Activated T-helper 17 cell treated with anti-CD3 and anti-CD28 coated beads, Interleukin-2, amount 50 U/mL, for 72 hours (primary cell): ENCODE data around the gene GRIK5. TPM values are rescaled to one million over a fixed set of nuclear protein-coding genes. Genes with fewer than 3 reads are reported as not detected.
"Not testable (repeated sequence)": the region's sequence is repeated elsewhere in the genome, so short reads cannot be mapped to it uniquely, and the experiment has no call there.

Source experiments
- ATAC-seq: fragments of 150-1000 bp; cut with Tn5 transposase; replicated peaks from 2 replicates; pipeline ENCODE4 v1.10.0; 2021; ENCODE audit warnings: mild to moderate bottlenecking, moderate library complexity
- H3K27ac Mint-ChIP-seq: one replicate; pipeline ENCODE4 v1.8.0; 2022; ENCODE audit warnings: mixed read lengths
- H3K27me3 Mint-ChIP-seq: one replicate; pipeline ENCODE4 v1.8.0; 2022; ENCODE audit warnings: mixed read lengths
- H3K36me3 Mint-ChIP-seq: one replicate; pipeline ENCODE4 v1.8.0; 2022; ENCODE audit warnings: low read depth, mild to moderate bottlenecking, mixed read lengths
- H3K4me1 Mint-ChIP-seq: one replicate; pipeline ENCODE4 v1.8.0; 2022; ENCODE audit warnings: mixed read lengths
- H3K4me3 Mint-ChIP-seq: one replicate; pipeline ENCODE4 v1.8.0; 2022; ENCODE audit warnings: mild to moderate bottlenecking, mixed read lengths
- H3K9me3 Mint-ChIP-seq: one replicate; pipeline ENCODE4 v1.8.0; 2022; ENCODE audit warnings: mixed read lengths
- total RNA-seq, 2 donors: library from RNA; stranded (reverse); gene quantifications; one replicate each; pipeline ENCODE4 v1.2.3, GENCODE V29; 2022

Gene GRIK5
- total RNA-seq, 2 donors from 2014 or later: 0.37 to 1.7 TPM

DNA sequence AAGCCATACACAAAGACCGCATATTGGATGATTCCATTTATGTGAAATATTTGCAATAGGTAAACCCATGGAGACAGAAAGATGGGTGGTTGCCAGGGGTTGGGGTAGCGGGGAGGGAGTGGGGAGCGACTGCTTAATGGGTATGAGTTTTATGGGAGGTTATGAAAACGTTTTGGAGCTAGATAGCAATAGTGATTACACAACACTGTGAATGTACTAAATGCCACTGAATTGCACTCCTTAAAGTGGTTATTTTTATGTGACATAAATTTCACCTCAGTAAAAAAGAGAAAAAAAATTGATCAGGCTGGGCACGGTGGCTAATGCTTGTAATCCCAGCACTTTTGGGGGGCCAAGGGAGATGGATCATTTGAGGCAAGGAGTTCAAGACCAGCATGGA, 36.6 kb downstream of the GRIK5 start:
- H3K27ac Mint-ChIP-seq: no peak overlapping the region
- peaks cover 19% of the 10 kb centered on the region for H3K27me3 Mint-ChIP-seq
- no peak for ATAC-seq
- no peaks in the 10 kb centered on the region for H3K9me3 Mint-ChIP-seq
- peaks cover 5% of the 10 kb centered on the region for H3K4me1 Mint-ChIP-seq
- no peak overlapping the region for H3K4me3 Mint-ChIP-seq
- H3K36me3 Mint-ChIP-seq: no peaks in the 10 kb centered on the region

DNA sequence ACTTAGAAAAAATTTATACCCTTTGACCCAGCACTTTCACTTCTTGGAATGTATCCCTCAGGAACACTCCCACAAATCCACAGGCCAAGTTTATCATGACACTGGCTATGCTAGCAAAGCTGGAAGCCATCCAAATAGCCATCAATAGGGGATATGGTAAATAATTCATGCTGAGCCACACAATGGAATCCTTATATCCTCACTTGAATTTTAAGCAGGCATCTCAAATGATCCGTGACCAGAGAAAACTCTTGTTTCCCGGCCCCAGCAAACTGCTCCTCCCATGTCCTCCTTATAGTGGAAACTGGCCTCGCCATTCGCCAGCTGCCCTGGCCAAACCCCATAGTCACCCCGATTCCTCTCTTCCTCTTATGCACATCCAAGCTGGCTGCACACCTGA, 37.6 kb downstream of the GRIK5 start:
- no peak overlapping the region for H3K4me3 Mint-ChIP-seq

DNA sequence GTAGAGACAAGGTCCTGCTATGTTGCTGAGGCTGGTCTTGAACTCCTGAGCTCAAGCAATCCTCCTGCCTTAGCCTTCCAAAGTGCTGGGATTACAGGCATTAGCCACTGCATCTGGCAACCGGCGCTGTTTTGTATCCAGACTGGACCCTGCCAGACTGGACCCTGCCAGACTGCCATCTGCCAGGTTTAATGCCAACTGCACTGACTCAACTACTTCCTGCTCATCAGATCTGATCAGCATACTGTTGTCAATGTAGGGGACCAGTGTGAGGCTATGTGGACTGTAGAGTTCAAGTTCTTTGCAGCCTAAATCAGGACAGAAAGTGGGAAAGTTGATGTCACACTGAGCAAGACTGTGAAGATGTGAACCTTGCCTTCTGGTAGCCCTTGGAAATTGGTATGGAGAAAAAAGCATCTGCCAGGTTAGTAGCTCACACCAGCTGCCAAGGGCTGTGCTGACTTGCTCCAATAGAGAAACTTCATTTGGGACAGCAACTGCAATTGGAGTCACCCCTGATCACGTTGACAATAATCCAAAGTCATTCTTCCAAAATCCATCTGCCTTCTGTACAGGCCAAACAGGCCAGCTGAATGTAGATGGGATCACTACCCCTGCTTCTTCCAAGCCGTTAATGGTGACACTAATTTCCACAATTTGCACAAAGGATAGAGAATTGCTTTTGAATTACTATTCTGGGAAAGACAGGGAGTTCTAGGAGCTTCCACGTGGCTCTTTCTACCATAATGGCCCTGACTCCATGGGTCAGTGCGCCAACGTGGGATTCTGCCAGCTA, 39.2 kb downstream of the GRIK5 start:
- Mint-ChIP-seq H3K27ac (no peak overlapping the region), H3K27me3 (peaks cover 27% of the 10 kb centered on the region), H3K9me3 (no peaks in the 10 kb centered on the region), H3K4me1 (peaks cover 5% of the 10 kb centered on the region), H3K36me3 (no peaks in the 10 kb centered on the region), H3K4me3 (no peak overlapping the region)
- no peak for ATAC-seq

More for the DNA sequence above, 37.6 kb downstream of the GRIK5 start:
- Mint-ChIP-seq H3K4me1 (peaks cover 5% of the 10 kb centered on the region), H3K36me3 (no peaks in the 10 kb centered on the region), H3K27me3 (peaks cover 20% of the 10 kb centered on the region), H3K9me3 (no peaks in the 10 kb centered on the region), H3K27ac (no peak overlapping the region)
- no peak for ATAC-seq

DNA sequence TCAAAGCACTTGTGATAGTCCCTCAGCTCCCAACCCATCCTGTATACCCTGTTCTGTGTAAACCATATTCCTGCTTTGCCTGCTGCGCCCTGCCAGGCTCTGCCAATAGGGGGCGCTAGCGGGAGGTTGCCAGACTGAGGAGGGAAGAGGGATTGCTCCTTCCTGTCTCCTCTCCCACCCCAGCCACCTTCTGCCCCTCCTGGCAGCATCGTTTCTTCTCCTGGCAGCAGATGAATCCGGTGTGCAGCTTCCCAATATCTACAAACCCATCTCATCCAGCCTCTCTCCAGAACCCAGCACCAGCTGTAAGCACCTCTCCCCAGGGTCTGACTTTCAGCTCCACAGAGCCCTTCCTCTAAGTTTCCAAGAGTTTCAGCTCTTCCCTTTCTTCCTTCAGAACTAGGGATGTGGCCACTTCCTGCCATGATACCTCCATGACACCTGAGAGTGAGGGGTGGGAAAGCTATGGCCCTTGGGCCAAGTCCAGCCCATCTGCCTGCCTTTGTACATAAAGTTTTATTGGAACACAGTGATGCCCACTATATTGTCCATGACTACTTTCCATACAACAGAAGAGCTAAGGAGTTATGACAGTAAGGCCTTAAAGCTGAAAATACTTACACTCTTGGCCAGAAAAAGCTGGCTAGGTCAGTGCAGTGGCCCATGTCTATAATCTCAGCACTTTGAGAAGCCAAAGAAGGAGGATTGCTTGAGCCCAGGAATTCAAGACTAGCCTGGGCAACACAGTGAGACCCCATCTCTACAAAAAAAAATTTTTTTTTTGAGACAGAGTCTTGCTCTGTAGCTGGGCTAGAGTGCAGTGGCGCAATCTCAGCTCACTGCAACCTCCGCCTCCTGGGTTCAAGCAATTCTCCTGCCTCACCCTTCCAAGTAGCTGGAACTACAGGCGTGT, 41.4 kb downstream of the GRIK5 start:
- ATAC-seq: no peak
- Mint-ChIP-seq H3K4me1 (no peaks in the 10 kb centered on the region), H3K27ac (no peak overlapping the region), H3K36me3 (no peaks in the 10 kb centered on the region), H3K4me3 (no peak overlapping the region), H3K27me3 (peaks cover 29% of the 10 kb centered on the region), H3K9me3 (no peaks in the 10 kb centered on the region)

DNA sequence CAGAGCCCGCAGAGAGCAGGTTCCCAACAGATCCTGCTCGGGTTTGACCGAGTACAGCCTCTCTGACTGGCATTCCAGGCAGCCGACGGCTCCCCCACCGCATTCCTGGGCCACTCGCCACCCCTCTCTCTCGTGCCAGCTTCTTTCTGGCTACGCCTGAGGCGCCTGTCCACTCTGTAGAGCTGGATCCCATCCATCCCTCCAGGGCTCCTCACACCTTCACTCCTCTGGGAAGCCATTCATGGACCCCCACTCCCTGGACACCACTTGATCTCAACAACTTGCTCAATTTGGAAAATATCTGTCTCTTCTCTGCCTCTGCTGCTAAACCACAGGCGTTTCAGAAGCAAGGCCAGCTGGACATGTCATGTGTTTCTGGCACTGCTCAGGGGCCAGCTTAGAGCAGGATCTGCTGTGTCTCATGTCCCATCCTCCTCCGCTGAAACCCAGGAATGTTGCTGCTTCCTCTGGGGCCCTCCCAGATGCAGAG, 45.3 kb downstream of the GRIK5 start:
- Mint-ChIP-seq H3K4me1 (no peaks in the 10 kb centered on the region), H3K36me3 (no peaks in the 10 kb centered on the region), H3K9me3 (no peaks in the 10 kb centered on the region), H3K4me3 (no peak overlapping the region), H3K27ac (no peak overlapping the region), H3K27me3 (peaks cover 22% of the 10 kb centered on the region)
- no peak for ATAC-seq

DNA sequence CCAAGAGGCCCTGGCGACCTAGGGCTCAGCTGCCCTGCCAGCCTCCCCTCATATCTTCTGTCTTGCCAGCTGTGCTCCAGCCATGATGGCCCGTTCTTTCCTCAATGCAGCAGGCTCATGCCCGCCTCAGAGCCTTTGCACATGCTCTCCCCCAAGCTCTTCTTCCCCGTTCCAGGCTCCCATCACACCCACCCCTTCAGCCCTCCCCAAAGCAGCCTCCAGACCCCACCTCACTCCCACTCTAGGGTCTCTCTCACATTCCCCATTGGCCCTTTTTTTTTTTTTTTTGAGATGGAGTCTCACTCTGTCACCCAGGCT, 46.1 kb downstream of the GRIK5 start:
- Mint-ChIP-seq H3K27ac (no peak overlapping the region), H3K27me3 (peaks cover 22% of the 10 kb centered on the region), H3K4me1 (no peaks in the 10 kb centered on the region), H3K36me3 (no peaks in the 10 kb centered on the region), H3K4me3 (no peak overlapping the region), H3K9me3 (no peaks in the 10 kb centered on the region)
- ATAC-seq: no peak

DNA sequence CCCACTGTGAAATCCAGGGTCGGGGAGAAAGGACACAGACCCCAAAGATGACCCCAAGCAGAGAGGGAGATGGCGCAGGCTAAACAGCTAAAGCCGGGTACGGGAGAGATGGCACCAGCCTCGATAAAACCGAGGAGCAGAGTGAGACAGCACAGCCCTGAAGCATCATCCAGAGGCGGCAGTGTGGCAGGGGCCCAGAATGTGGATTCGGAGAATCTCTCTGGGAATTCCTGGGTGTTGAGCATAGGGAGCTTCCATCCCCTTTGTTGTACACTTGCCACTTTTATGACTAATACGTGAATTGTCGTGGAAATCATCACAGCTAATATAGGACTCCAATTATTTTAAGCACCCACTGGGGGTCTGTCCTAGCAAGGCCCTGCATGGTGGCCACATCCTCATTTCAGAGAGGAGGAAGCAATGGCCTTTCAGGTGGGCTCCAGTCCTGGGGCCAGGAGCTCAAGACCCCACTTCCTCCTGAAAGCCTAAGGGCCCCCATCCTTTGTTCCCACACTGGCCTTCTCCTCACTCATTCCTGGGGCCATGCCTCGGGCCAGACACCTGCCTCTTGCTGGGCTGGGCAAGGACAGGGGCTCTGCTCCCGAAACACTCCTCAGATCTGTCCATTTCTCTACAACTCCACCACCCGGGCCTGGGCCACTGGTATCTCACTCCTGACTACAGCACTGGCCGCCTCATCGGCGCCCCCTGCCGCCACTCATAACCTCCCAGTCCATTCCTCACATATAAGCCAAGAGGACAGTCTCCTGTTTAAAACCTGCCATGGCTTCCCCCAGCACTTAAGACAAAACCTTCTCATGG, 46.7 kb downstream of the GRIK5 start:
- Mint-ChIP-seq H3K27ac (no peak overlapping the region), H3K4me3 (no peak overlapping the region), H3K4me1 (no peaks in the 10 kb centered on the region), H3K36me3 (no peaks in the 10 kb centered on the region), H3K9me3 (no peaks in the 10 kb centered on the region), H3K27me3 (peaks cover 18% of the 10 kb centered on the region)
- peak; percentile 52 for ATAC-seq

DNA sequence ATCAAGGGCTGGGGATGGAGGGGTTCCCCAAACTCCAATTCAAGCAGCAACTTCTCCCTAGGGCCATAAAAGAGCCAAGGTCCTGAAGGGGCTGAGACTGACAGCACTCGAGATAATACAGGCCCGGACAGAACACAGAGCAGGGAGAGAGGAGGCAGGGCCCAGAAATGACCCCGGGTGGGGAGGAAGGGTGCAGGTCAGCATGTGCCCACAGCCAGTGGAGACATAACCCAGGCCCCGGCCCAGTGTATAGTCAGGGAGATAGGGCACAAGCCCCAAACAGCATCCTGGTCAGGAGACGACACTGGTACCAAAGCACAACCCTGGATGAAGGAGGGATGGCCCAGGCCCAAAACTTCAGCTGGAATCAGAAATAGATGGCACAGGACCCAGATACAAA, 47.4 kb downstream of the GRIK5 start:
- Mint-ChIP-seq H3K36me3 (no peaks in the 10 kb centered on the region), H3K4me1 (no peaks in the 10 kb centered on the region), H3K27me3 (peaks cover 19% of the 10 kb centered on the region), H3K4me3 (no peak overlapping the region), H3K9me3 (no peaks in the 10 kb centered on the region), H3K27ac (no peak overlapping the region)
- ATAC-seq: no peak

DNA sequence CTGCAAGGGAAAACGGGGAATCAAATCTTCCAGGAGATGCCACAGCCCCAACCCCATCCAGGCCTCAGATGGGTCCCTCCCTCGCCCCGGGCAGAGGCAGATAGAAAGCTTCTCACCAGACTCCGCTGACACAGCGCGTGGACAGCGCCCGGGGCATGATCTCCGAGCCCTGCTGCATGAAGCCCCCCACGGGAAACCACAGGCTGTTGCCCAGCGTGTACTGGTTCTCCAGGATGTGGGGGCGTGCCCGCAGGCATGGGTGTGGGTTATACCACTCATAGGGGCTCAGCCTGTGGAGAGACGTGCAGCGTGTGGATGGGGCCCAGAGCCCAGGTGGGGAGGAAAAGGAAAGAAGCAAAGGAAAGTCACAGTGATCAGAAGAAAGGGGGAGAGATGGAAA, 48.8 kb downstream of the GRIK5 start:
- H3K9me3 Mint-ChIP-seq: no peaks in the 10 kb centered on the region
- no peak for ATAC-seq
- H3K27me3 Mint-ChIP-seq: peaks cover 15% of the 10 kb centered on the region
- H3K4me1 Mint-ChIP-seq: no peaks in the 10 kb centered on the region
- H3K27ac Mint-ChIP-seq: no peak overlapping the region
- no peak overlapping the region for H3K4me3 Mint-ChIP-seq
- H3K36me3 Mint-ChIP-seq: no peaks in the 10 kb centered on the region

DNA sequence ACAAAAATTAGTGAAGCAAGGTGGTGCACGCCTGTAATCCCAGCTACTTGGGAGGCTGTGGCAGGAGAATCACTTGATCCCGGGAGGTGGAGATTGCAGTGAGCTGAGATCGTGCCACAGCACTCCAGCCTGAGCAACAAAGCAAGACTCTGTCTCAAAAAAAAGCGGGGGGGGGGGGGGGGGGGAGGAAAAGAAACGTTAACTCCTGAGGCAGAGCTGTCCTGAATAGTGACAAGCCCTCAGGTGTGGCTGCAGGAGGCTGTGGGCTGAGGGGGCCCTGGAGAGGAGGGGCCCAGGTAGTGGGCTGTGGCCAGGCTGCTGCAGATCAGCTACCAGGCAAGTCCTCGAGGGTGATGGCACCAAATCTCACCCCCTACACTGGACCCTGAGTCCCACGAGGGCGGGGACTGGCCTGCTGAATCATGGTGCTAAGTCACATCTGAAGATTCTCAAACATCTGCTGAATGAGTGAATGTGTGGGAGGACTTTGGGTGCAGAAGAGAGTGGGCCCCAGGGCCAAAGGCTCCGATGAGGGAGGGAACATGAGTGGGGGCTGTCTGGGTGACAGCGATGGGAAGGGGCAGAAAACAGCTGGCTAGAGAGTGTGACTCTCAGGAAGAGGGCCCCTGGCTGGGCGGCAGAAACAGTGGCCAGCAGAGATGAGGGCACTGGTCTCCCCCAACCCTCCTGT, 51.4 kb downstream of the GRIK5 start:
- no peaks in the 10 kb centered on the region for H3K36me3 Mint-ChIP-seq
- no peak overlapping the region for H3K27ac Mint-ChIP-seq
- H3K4me3 Mint-ChIP-seq: no peak overlapping the region
- H3K27me3 Mint-ChIP-seq: peaks cover 8% of the 10 kb centered on the region
- no peaks in the 10 kb centered on the region for H3K9me3 Mint-ChIP-seq
- ATAC-seq: no peak
- H3K4me1 Mint-ChIP-seq: no peaks in the 10 kb centered on the region

DNA sequence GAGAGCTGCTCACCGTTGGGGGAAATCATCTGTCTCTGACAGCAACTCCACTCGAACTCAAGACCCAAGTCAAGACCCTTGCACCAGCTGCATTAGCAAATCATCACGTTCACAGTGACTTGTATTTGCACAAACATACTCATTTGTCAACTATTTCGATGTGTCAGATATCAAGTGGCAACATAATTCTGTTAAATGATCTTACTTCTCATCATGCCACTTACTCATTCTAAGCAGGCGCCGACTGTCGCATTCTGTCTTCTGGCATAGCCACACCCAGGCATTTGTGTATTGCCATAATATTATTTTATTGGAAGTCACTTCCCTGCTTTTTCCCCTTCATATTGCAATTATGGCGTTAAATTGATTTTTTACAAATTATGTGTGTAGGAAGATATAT, 53.0 kb downstream of the GRIK5 start:
- H3K36me3 Mint-ChIP-seq: no peaks in the 10 kb centered on the region
- no peaks in the 10 kb centered on the region for H3K9me3 Mint-ChIP-seq
- no peak overlapping the region for H3K4me3 Mint-ChIP-seq
- ATAC-seq: no peak
- H3K27ac Mint-ChIP-seq: no peak overlapping the region
- H3K4me1 Mint-ChIP-seq: no peaks in the 10 kb centered on the region
- peaks cover 8% of the 10 kb centered on the region for H3K27me3 Mint-ChIP-seq

DNA sequence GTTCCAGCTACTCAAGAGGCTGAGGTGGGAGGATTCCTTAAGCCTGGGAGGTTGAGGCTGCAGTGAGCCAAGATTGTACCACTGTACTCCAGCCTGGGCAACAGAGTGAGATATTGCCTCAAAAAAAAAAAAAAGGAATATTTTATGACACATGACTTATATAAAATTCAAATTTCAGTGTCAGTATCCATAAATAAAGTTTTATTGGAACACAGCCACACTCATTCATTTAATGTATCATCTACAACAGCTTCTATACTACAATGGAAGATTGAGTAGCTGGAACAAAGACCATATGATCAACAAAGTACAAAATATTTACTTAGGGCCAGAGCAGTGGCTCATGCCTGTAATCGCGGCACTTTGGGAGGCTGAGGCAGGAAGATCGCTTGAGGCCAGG, 57.3 kb downstream of the GRIK5 start:
- H3K4me3 Mint-ChIP-seq, H3K4me1 Mint-ChIP-seq, H3K9me3 Mint-ChIP-seq, ATAC-seq, H3K36me3 Mint-ChIP-seq, H3K27me3 Mint-ChIP-seq, H3K27ac Mint-ChIP-seq: not testable (repeated sequence)

DNA sequence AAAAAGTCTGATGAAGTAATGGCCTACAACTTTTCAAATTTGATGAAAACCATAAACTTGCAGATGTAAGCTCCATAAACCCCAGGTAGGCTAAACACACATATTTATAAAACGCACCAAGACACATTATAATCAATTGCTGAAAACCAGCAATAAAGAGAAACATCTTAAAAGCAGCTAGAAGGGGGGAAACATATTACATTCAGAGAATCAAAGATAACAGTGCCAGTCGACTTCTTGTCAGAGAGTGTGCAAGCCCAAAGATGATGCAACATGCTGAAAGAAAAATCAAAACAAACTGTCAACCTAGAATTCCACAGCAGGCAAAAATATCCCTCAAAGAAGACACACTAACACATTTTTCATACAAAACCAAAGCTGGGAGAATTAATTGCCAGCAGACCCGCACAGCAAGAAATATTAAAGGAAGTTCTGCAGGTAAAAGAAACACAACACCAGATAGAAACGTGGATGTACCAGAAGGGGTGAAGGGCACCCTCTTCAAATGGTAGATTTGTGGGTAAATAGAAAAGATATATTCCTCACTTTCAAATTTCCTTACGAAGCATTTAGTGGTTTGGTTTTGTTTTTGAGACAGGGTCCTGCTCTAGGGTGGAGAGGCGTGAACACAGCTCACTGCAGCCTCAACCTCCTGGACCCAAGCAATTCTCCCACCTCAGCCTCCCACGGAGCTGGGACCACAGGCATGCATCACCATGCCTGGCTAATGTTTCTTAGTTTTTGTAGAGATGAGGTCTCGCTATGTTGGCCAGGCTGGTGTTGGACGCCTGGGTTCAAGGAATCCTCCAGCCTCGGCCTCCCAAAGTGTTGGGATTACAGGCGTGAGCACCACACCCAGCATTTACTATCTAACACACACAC, 59.5 kb downstream of the GRIK5 start:
- H3K4me1 Mint-ChIP-seq: no peaks in the 10 kb centered on the region
- no peak for ATAC-seq
- no peak overlapping the region for H3K4me3 Mint-ChIP-seq
- H3K36me3 Mint-ChIP-seq: no peaks in the 10 kb centered on the region
- H3K27ac Mint-ChIP-seq: no peak overlapping the region
- no peaks in the 10 kb centered on the region for H3K9me3 Mint-ChIP-seq
- peaks cover 3% of the 10 kb centered on the region for H3K27me3 Mint-ChIP-seq
